Coronary artery (tissue), 2 donors: Measurements from ENCODE around the gene COX7A2L.

Experiments used
- DNase-seq: peaks from one replicate; pipeline ENCODE4 v3.0.0-alpha.2; 2017; ENCODE audit warnings: low spot score
- H3K27ac ChIP-seq, 2 donors: fragments of 200-600 bp; sonication (generic); one replicate each; pipeline ENCODE4 v1.5.1; 2016 to 2019
- H3K4me3 ChIP-seq: fragments of 200-600 bp; sonication (generic); 2 replicates; pipeline ENCODE4 v1.5.1; 2016; ENCODE audit warnings: mild to moderate bottlenecking, moderate library complexity
- CTCF ChIP-seq: fragments of 200-600 bp; sonication (generic); IDR thresholded peaks from one replicate; pipeline ENCODE4 v1.5.1; 2019; ENCODE audit warnings: antibody characterized with exemption

Gene COX7A2L

GRCh38 chr2:42314892-42315468 lies 46.0 kb downstream of the COX7A2L start:
- Histone ChIP-seq H3K27ac (no peak overlapping the region), H3K4me3 (no peak overlapping the region)
- TF ChIP-seq CTCF = no peak
- DNase-seq = no peak

- DNase-seq = no peak
- Histone ChIP-seq H3K27ac (no peak overlapping the region), H3K4me3 (no peak overlapping the region)
- TF ChIP-seq CTCF = no peak
Measured at GRCh38 chr2:42312106-42312505, 48.9 kb downstream of the COX7A2L start.

DNA sequence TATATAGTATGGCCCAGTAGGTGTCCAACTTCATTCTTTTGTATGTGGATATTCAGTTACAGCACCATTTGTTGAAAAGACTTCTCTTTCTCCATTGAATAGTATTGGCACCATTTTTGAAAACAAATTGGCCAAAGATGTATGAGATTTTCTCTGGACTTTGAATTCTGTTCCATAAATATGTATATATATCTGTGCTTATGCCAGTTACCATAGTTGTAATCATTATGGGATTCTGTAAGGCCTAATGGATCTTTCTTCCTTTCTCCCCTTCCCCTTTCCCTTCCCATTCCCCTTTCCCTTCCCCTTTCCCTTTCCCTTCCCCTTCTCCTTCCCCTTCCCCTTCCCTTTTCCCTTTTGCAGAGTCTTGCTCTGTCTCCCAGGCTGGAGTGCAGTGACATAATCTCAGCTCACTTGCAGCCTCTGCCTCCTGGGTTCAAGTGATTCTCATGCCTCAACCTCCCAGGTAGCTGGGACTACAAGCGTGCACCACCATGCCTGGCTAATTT lies 51.0 kb downstream of the COX7A2L start:
- H3K27ac ChIP-seq = no peak overlapping the region
- TF ChIP-seq CTCF = no peak
- no peak for DNase-seq
- H3K4me3 ChIP-seq = no peak overlapping the region

- Histone ChIP-seq H3K4me3 (no peak overlapping the region), H3K27ac (no peak overlapping the region)
- no peak for DNase-seq
- no peak for TF ChIP-seq CTCF
Measured at GRCh38 chr2:42309366-42309765, 51.7 kb downstream of the COX7A2L start.

DNA sequence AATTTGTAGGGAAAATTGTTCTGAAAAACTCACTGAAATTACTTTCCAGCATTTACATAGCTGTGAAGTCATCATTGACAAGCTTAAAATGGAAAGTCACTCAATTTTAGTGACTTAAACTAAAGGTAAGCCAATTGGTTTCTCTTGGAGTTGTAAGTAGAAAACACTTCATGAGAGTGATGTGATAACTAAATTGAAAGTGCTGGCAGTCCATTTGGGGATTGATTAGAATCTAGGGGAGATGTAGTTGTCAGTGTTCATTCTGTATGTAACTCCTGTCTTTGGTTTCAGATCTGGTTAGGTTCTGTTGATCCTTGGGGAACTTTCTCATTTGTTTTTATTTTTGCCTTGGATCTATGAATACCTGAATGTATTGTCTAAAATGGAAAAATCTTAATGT lies 53.8 kb downstream of the COX7A2L start:
- no peak overlapping the region for H3K27ac ChIP-seq
- no peak for DNase-seq
- TF ChIP-seq CTCF = no peak

GRCh38 chr2:42304059-42304713 lies 56.8 kb downstream of the COX7A2L start:
- Histone ChIP-seq H3K4me3 (no peak overlapping the region), H3K27ac (no peak overlapping the region)
- no peak for TF ChIP-seq CTCF
- no peak for DNase-seq

More for the DNA sequence above, 53.8 kb downstream of the COX7A2L start:
- H3K4me3 ChIP-seq = no peak overlapping the region

GRCh38 chr2:42303252-42303651 lies 57.8 kb downstream of the COX7A2L start:
- no peak overlapping the region for H3K4me3 ChIP-seq
- no peak for TF ChIP-seq CTCF
- H3K27ac ChIP-seq = no peak overlapping the region
- no peak for DNase-seq
